ENCODE data around the gene PITX2. TPM values are rescaled to one million over a fixed set of nuclear protein-coding genes. Genes with fewer than 3 reads are reported as not detected.

Gene PITX2
- total and polyA plus RNA-seq, 2 of the 8 experiments (the other 6 are each of a cell fraction or from before 2014, with no cell fraction given): 0.09 to 0.67 TPM

DNA sequence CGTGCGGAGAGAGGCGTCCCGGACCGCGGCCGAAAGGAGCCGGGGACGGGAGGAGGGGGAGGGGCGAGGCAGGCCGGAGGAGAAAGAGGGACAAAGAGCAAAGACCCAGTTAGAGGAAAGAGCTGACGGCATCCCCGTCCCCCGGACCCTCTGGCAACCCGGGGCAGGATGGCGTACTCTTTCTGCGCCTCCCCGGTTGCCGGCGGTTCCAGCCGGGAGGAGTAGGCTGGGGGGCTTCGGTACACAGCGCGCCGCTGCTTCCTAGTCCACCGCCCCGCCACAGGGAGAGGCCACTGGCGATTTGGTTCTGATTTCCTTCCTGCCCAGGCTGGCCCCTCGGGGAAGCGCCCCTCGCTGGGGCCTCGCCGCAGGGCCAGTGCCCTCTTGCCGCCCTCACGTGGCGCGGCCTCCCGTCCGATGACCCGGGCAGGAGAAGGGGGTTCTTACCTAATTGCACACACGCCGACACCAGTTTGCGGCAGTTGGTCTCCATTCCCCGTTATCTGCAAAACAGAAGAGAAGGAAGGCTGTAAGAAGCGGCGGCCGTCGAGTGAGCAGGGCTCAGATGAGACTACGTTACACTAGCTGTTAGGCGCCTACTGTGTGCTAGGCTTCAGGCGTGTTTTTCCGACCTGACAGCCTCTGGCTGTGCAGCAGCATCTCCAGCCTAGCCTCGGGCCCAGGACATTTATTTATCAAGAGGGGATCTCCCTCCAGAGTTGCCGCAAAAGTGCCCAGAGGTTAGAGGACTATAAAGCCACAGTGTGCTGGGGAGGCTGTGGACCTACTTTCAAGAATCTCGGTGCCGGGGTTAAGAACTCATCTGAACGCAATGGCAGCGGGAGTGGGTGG is 9.9 kb upstream of the PITX2 start:
- H3K14ac ChIP-seq (ENCODE audit: insufficient read length): no peak overlapping the region
- WGBS, 2 experiments (ENCODE audit: extremely low coverage in 1 of 2, insufficient coverage in 1 of 2, insufficient read length in 1 of 2, insufficient replicate concordance in 2 of 2, low coverage in 1 of 2, low lambda C conversion rate in 2 of 2, missing lambda C conversion rate in 1 of 2): 5% methylated on average over 41 of the region's 58 CpGs; no CpG with 5 or more reads in 1 of the 2 experiments
- 0 out of 2 replicates have a peak overlapping the region, but pooled peaks have one; percentile 38 for H2BK5ac ChIP-seq (ENCODE audit: low read depth, low read length)
- no peak overlapping the region for H2BK15ac ChIP-seq (ENCODE audit: low read length)
- H3K79me1 ChIP-seq (ENCODE audit: low read depth, low read length): no peaks in the 10 kb centered on the region
- no peak for FAIRE-seq
- POLR2A ChIA-PET (ENCODE audit: partially characterized antibody): interaction anchor here (1.4 kb wide), 4 partner anchors 11 to 17 kb away, joined by 3 to 7 read pairs (median 4); no protein-coding TSS in a partner anchor
- no peaks in the 10 kb centered on the region for H3K9me3 ChIP-seq (ENCODE audit: insufficient read depth in 2 of 2, low read depth in 1 of 2, low read length in 1 of 2)
- peak overlapping the region; percentile 90; the same call in 1 of the 2 replicates for H4K8ac ChIP-seq (ENCODE audit: extremely low read depth, insufficient read depth, low read length)
- peak overlapping the region; percentile 40 to 66 (median 52) for H3K4me3 ChIP-seq (ENCODE audit: extremely low read depth in 1 of 4, insufficient read depth in 2 of 4, low read depth in 3 of 4, low read length in 4 of 4)
- H3K79me2 ChIP-seq (ENCODE audit: control insufficient read depth in 1 of 2, insufficient read depth in 2 of 2, low read length in 2 of 2): no peaks in the 10 kb centered on the region
- H3K56ac ChIP-seq (replicated peaks; ENCODE audit: insufficient read length, low read depth, low read length): no peak overlapping the region
- no peak overlapping the region for H3K4ac ChIP-seq (replicated peaks; ENCODE audit: insufficient read length, low read depth, low read length)
- no peaks in the 10 kb centered on the region; a peak in 1 of 8 replicates for H3K36me3 ChIP-seq (ENCODE audit: control insufficient read depth in 2 of 4, insufficient read depth in 4 of 4, low read length in 3 of 4)
- peaks cover 33% of the 10 kb centered on the region for H3K23me2 ChIP-seq (ENCODE audit: low read depth, low read length)
- no peak overlapping the region for H2BK20ac ChIP-seq (ENCODE audit: low read length)
- no peak overlapping the region for H3K27ac ChIP-seq (ENCODE audit: low read depth, low read length)
- no peak overlapping the region for H2BK120ac ChIP-seq (replicated peaks; ENCODE audit: low read depth, low read length)
- H3K9ac ChIP-seq (replicated peaks in 1 of 4; ENCODE audit: extremely low read depth in 1 of 4, low read depth in 3 of 4, low read length in 3 of 4): no peak overlapping the region; a peak in 1 of 7 replicates
- H4K91ac ChIP-seq (replicated peaks; ENCODE audit: insufficient read length, low read length): no peak overlapping the region
- H3K18ac ChIP-seq (ENCODE audit: extremely low read depth, low read length): 0 out of 2 replicates have a peak overlapping the region, but pooled peaks have one; percentile 73
- H4K20me1 ChIP-seq (replicated peaks in 1 of 2; ENCODE audit: control insufficient read depth in 1 of 2, insufficient read depth in 2 of 2, low read length in 2 of 2): peaks cover 3 to 18% of the 10 kb centered on the region in 2 experiments
- H4K5ac ChIP-seq (ENCODE audit: insufficient read length, low read depth, low read length): no peak overlapping the region
- H3K4me1 ChIP-seq (replicated peaks in 1 of 4; ENCODE audit: control insufficient read depth in 3 of 4, insufficient read depth in 4 of 4, low read length in 3 of 4): peaks cover 0 to 30% (median 13%) of the 10 kb centered on the region in 4 experiments; a peak in 6 of 7 replicates
- no peak overlapping the region for H3K23ac ChIP-seq (ENCODE audit: insufficient read length)
- H2BK12ac ChIP-seq (ENCODE audit: low read depth, low read length): 0 out of 2 replicates have a peak overlapping the region, but pooled peaks have one; percentile 33
- H3K27me3 ChIP-seq (replicated peaks in 1 of 4; ENCODE audit: control insufficient read depth in 3 of 4, extremely low read depth in 1 of 4, insufficient read depth in 3 of 4, low read length in 3 of 4): peaks cover 61 to 99% (median 90%) of the 10 kb centered on the region in 4 experiments
- DNase-seq (ENCODE audit: low read depth in 1 of 2, low spot score in 2 of 2): peak in 1 of 2 experiments; percentile 86
- H2AFZ ChIP-seq (ENCODE audit: low read length): no peak overlapping the region
- peak overlapping the region; percentile 57 to 88 for H3K4me2 ChIP-seq (ENCODE audit: insufficient read depth in 1 of 2, low read depth in 2 of 2, low read length in 2 of 2)
- no peak overlapping the region for H2AK5ac ChIP-seq (ENCODE audit: low read depth, low read length)
- CTCF ChIA-PET (ENCODE audit: partially characterized antibody): interaction anchor here (0.5 to 2.9 kb wide), 12 partner anchors 8 to 1002 kb away, joined by 3 to 17 read pairs (median 4); partner anchors contain the start of gene PITX2
- peak; percentile 92 for TF ChIP-seq RNF2 (IDR thresholded peaks at IDR 0.05; ENCODE audit: borderline replicate concordance, low read depth, low read length, missing control alignments, poor library complexity, severe bottlenecking)
- no peak for TF ChIP-seq POU5F1 (IDR thresholded peaks at IDR 0.05; ENCODE audit: low read depth, low read length)
- TF ChIP-seq SIX5 (IDR thresholded peaks at IDR 0.05; ENCODE audit: low read depth, low read length): no peak
- TF ChIP-seq CREB1 (IDR thresholded peaks at IDR 0.05): peak; percentile 5; the same call in 1 of the 2 replicates
- TF ChIP-seq, protein P1, sequence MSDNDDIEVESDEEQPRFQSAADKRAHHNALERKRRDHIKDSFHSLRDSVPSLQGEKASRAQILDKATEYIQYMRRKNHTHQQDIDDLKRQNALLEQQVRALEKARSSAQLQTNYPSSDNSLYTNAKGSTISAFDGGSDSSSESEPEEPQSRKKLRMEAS (IDR thresholded peaks at IDR 0.05): peak; percentile 78
- TF ChIP-seq, protein P2, sequence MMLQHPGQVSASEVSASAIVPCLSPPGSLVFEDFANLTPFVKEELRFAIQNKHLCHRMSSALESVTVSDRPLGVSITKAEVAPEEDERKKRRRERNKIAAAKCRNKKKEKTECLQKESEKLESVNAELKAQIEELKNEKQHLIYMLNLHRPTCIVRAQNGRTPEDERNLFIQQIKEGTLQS (IDR thresholded peaks at IDR 0.05; ENCODE audit: insufficient read depth, low read depth, low read length): no peak
- TF ChIP-seq MAFK (IDR thresholded peaks at IDR 0.05; ENCODE audit: low read depth, low read length): no peak
- peak; percentile 94 for TF ChIP-seq EZH2 (IDR thresholded peaks at IDR 0.05; ENCODE audit: low read depth, low read length, severe bottlenecking)
- no peak for TF ChIP-seq RXRA (IDR thresholded peaks at IDR 0.05; ENCODE audit: insufficient read depth, low read depth, low read length)
- TF ChIP-seq FOSL1 (IDR thresholded peaks at IDR 0.05; ENCODE audit: insufficient read depth, low read depth, low read length): no peak
